Muscle of leg (tissue), 11 donors: ENCODE results near the gene C16orf86. TPM values are rescaled to one million over a fixed set of nuclear protein-coding genes. Genes with fewer than 3 reads are reported as not detected.

Source experiments
- DNase-seq: peaks from one replicate; pipeline ENCODE4 v3.0.0; 2013
- H3K27ac ChIP-seq: one replicate; pipeline ENCODE4 v1.5.1; 2013; ENCODE audit warnings: mild to moderate bottlenecking, low read length, control low read depth
- H3K27me3 ChIP-seq: one replicate; pipeline ENCODE4 v1.6.1; 2013; ENCODE audit warnings: low read length; ENCODE audit not compliant: control insufficient read depth, insufficient read depth
- H3K36me3 ChIP-seq: one replicate; pipeline ENCODE4 v1.6.1; 2013; ENCODE audit warnings: low read length; ENCODE audit not compliant: control insufficient read depth, insufficient read depth
- H3K4me1 ChIP-seq: one replicate; pipeline ENCODE4 v1.6.1; 2013; ENCODE audit warnings: low read length; ENCODE audit not compliant: control insufficient read depth, insufficient read depth
- H3K4me3 ChIP-seq: one replicate; pipeline ENCODE4 v1.5.1; 2013; ENCODE audit warnings: low read length, control low read depth
- H3K9me3 ChIP-seq: replicated peaks from 2 replicates; pipeline ENCODE4 v1.6.1; 2013; ENCODE audit warnings: low read depth, low read length; ENCODE audit not compliant: control insufficient read depth
- WGBS: methylation state at CpG from one replicate; pipeline ENCODE4 v1.1.5; 2013; ENCODE audit warnings: missing lambda C conversion rate; ENCODE audit not compliant: insufficient coverage; 5-methylcytosine and 5-hydroxymethylcytosine counted together
- polyA plus RNA-seq, 8 donors: library from polyadenylated mRNA; unstranded; fragments of 120-200 nt; gene quantifications; one replicate each; pipeline versions ENCODE4 v1.2.1 to v1.2.3, GENCODE V29; 2013; ENCODE audit warnings: inconsistent platforms in 1 of 8, low replicate concordance in 1 of 8; ENCODE audit not compliant: insufficient read length in 8 of 8, insufficient read depth in 1 of 8
- total RNA-seq: library from RNA; stranded (reverse); fragments of 120-200 nt; gene quantifications from one replicate; pipeline ENCODE4 v1.2.4, GENCODE V29; 2013

C16orf86 gene
- total and polyA plus RNA-seq, 9 donors = 2.1 to 4.3 (median 2.6) TPM

- H3K4me3 ChIP-seq = no peak overlapping the region
- H3K27me3 ChIP-seq = peaks cover 85% of the 10 kb centered on the region
- DNase-seq = no peak
- no peak overlapping the region for H3K27ac ChIP-seq
- WGBS = 70% methylated on average over 14 of the region's 15 CpGs
- no peaks in the 10 kb centered on the region for H3K36me3 ChIP-seq
- H3K4me1 ChIP-seq = peaks cover 9% of the 10 kb centered on the region
- H3K9me3 ChIP-seq = no peaks in the 10 kb centered on the region
Observed at GRCh38 chr16:67647111-67647651, 19.4 kb upstream of the C16orf86 start.

DNA sequence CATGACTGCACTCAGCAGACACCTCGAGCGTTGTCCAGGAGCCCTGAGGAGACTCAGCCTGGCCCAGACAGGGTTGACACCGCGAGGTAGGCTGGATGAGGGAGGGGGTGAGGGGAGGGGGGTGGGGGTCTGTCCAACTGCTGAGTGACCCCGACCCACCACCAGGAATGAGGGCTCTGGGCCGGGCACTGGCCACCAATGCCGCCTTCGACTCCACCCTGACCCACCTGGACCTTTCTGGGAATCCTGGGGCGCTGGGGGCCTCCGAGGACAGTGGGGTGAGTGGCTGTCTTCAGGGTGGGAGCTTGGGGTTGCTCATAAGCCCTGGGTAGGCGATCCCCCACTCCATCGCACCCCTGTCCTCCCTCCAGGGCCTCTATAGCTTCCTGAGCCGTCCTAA, 18.9 kb upstream of the C16orf86 start:
- no peaks in the 10 kb centered on the region for H3K9me3 ChIP-seq
- no peak overlapping the region for H3K4me3 ChIP-seq
- no peak overlapping the region for H3K27ac ChIP-seq
- H3K36me3 ChIP-seq = no peaks in the 10 kb centered on the region
- H3K27me3 ChIP-seq = peaks cover 89% of the 10 kb centered on the region
- 82% methylated on average over 4 of the region's 13 CpGs for WGBS
- no peak for DNase-seq
- peaks cover 9% of the 10 kb centered on the region for H3K4me1 ChIP-seq

- H3K27ac ChIP-seq = no peak overlapping the region
- no peak for DNase-seq
- peaks cover 92% of the 10 kb centered on the region for H3K27me3 ChIP-seq
- no peaks in the 10 kb centered on the region for H3K36me3 ChIP-seq
- H3K9me3 ChIP-seq = no peaks in the 10 kb centered on the region
- H3K4me1 ChIP-seq = peaks cover 11% of the 10 kb centered on the region
- no peak overlapping the region for H3K4me3 ChIP-seq
- 14% methylated on average over 62 of the region's 65 CpGs for WGBS
Observed at GRCh38 chr16:67648088-67648763, 18.4 kb upstream of the C16orf86 start.

- H3K36me3 ChIP-seq = no peaks in the 10 kb centered on the region
- 31% methylated on average over 35 of the region's 35 CpGs for WGBS
- no peaks in the 10 kb centered on the region for H3K9me3 ChIP-seq
- DNase-seq = no peak
- H3K27ac ChIP-seq = no peak overlapping the region
- H3K27me3 ChIP-seq = peaks cover 95% of the 10 kb centered on the region
- no peak overlapping the region for H3K4me3 ChIP-seq
- H3K4me1 ChIP-seq = peaks cover 17% of the 10 kb centered on the region
Observed at GRCh38 chr16:67648764-67649407, 17.7 kb upstream of the C16orf86 start.

DNA sequence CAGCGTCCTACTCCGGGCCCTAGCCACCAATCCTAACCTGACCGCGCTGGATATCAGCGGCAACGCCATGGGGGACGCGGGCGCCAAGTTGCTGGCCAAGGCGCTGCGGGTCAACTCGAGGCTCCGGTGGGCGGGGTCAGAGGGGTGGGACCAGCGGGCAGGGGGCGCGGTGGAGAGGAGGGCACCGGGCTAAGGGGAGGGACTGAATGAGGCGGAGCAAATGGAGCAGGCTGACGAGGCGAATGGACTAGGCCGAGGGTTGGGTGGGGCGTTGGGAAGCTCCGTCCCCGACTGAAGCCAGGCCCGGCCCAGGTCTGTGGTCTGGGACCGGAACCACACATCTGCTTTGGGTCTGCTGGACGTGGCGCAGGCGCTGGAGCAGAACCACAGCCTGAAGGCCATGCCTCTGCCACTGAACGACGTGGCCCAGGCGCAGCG, 17.1 kb upstream of the C16orf86 start:
- 9% methylated on average over 34 of the region's 34 CpGs for WGBS
- H3K4me3 ChIP-seq = no peak overlapping the region

DNA sequence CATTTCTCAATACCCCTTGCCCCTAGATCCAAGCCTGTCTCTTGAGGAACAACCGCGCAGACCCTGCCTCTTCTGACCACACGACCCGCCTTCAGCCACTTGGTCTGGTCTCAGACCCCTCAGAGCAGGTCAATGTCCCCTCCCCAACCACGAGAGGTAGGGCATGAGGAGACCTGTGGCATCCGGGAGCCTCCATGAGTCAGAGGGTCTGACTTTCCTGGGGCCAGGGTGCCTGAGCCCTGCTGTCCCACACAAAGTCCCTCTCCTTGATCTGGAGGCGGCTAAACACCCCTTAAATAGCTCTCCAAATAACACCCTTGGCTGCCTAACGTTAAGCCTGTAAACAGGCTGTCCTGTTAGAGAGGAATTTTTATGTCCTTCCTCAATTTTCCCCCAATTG, 16.6 kb upstream of the C16orf86 start:
- Histone ChIP-seq H3K4me3 (no peak overlapping the region), H3K9me3 (no peaks in the 10 kb centered on the region), H3K4me1 (peaks cover 13% of the 10 kb centered on the region), H3K27ac (no peak overlapping the region), H3K36me3 (no peaks in the 10 kb centered on the region), H3K27me3 (peaks cover 96% of the 10 kb centered on the region)
- DNase-seq = no peak
- WGBS = 42% methylated on average over 6 of the region's 8 CpGs

More for the DNA sequence above, 17.1 kb upstream of the C16orf86 start:
- H3K27ac ChIP-seq = no peak overlapping the region
- peaks cover 95% of the 10 kb centered on the region for H3K27me3 ChIP-seq
- no peaks in the 10 kb centered on the region for H3K9me3 ChIP-seq
- no peaks in the 10 kb centered on the region for H3K36me3 ChIP-seq
- H3K4me1 ChIP-seq = peaks cover 15% of the 10 kb centered on the region
- DNase-seq = no peak

DNA sequence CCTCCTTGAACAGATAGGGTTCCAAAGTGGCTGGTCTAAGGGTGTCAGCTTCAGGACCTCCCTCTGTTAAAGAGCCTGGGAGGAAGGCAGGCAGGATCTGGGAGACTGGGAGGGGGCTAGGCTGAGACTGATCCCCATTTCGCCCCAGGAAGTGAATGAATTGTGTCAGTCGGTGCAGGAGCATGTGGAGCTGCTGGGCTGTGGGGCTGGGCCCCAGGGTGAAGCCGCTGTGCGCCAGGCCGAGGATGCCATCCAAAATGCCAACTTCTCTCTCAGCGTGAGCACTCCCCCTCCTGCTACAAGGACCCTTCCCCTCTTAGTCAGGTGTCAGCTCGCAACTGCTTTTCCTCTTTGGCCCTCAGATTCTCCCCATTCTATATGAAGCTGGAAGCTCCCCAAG, 15.6 kb upstream of the C16orf86 start:
- H3K9me3 ChIP-seq = no peaks in the 10 kb centered on the region
- H3K36me3 ChIP-seq = no peaks in the 10 kb centered on the region
- H3K4me3 ChIP-seq = no peak overlapping the region
- peaks cover 13% of the 10 kb centered on the region for H3K4me1 ChIP-seq
- H3K27me3 ChIP-seq = peaks cover 95% of the 10 kb centered on the region
- WGBS = 92% methylated on average over 6 of the region's 7 CpGs
- no peak overlapping the region for H3K27ac ChIP-seq
- DNase-seq = no peak

GRCh38 chr16:67651847-67652246, 14.8 kb upstream of the C16orf86 start:
- Histone ChIP-seq H3K27ac (no peak overlapping the region), H3K9me3 (no peaks in the 10 kb centered on the region), H3K4me3 (no peak overlapping the region), H3K36me3 (no peaks in the 10 kb centered on the region), H3K27me3 (peaks cover 91% of the 10 kb centered on the region), H3K4me1 (peaks cover 13% of the 10 kb centered on the region)
- DNase-seq = no peak
- WGBS = 83% methylated on average over 4 of the region's 4 CpGs

GRCh38 chr16:67652578-67653127, 14.0 kb upstream of the C16orf86 start:
- no peaks in the 10 kb centered on the region for H3K9me3 ChIP-seq
- 3% methylated on average over 37 of the region's 59 CpGs for WGBS
- no peak overlapping the region for H3K4me3 ChIP-seq
- DNase-seq = no peak
- peaks cover 13% of the 10 kb centered on the region for H3K4me1 ChIP-seq
- H3K27ac ChIP-seq = no peak overlapping the region
- peaks cover 83% of the 10 kb centered on the region for H3K27me3 ChIP-seq
- H3K36me3 ChIP-seq = peaks cover 3% of the 10 kb centered on the region

- H3K36me3 ChIP-seq = peaks cover 9% of the 10 kb centered on the region
- no peak overlapping the region for H3K4me3 ChIP-seq
- no peak overlapping the region for H3K27ac ChIP-seq
- H3K9me3 ChIP-seq = no peaks in the 10 kb centered on the region
- 2% methylated on average over 59 of the region's 68 CpGs for WGBS
- no peak for DNase-seq
- peaks cover 77% of the 10 kb centered on the region for H3K27me3 ChIP-seq
- H3K4me1 ChIP-seq = peaks cover 10% of the 10 kb centered on the region
Observed at GRCh38 chr16:67653128-67653788, 13.4 kb upstream of the C16orf86 start.
